Loucy (cell line): ENCODE data around the gene SCEL.

Experiments
- EZH2phosphoT487 ChIP-seq: fragments of 200-600 bp; IDR thresholded peaks from 2 replicates; pipeline ENCODE4 v1.6.1; 2018; ENCODE audit warnings: antibody characterized with exemption, mild to moderate bottlenecking, moderate library complexity, borderline replicate concordance
- TF ChIP-seq, protein P1 (sequence below): fragments of 200-600 bp; sonication (generic); conservative IDR thresholded peaks from 2 replicates; pipeline ENCODE4 v1.5.1; 2014; ENCODE audit warnings: mild to moderate bottlenecking, antibody characterized with exemption, low read length

DNA sequence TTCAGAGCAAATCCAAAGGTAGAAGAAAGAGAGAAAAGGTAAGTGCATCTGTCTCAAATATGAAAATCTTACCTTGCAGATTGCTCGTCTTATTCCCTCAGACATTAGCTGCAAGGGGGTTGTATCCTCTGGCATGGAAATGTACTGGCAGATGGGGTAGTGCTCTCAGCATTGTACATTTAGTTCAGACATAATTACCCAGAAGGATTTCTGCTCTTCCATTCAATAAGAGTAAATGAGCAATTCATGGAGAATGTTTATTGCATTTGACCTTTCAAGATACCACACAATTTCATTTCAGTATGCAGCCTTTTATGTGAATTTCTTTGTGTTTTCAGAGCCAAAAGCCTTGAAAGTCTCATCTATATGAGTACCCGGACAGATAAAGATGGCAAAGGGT lies 63.8 kb downstream of the SCEL start:
- TF ChIP-seq, protein P1, sequence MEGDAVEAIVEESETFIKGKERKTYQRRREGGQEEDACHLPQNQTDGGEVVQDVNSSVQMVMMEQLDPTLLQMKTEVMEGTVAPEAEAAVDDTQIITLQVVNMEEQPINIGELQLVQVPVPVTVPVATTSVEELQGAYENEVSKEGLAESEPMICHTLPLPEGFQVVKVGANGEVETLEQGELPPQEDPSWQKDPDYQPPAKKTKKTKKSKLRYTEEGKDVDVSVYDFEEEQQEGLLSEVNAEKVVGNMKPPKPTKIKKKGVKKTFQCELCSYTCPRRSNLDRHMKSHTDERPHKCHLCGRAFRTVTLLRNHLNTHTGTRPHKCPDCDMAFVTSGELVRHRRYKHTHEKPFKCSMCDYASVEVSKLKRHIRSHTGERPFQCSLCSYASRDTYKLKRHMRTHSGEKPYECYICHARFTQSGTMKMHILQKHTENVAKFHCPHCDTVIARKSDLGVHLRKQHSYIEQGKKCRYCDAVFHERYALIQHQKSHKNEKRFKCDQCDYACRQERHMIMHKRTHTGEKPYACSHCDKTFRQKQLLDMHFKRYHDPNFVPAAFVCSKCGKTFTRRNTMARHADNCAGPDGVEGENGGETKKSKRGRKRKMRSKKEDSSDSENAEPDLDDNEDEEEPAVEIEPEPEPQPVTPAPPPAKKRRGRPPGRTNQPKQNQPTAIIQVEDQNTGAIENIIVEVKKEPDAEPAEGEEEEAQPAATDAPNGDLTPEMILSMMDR, result no peak
- no peak for TF ChIP-seq EZH2phosphoT487
